ENCODE measurements around the gene TRIM15. TPM values are rescaled to one million over a fixed set of nuclear protein-coding genes. Genes with fewer than 3 reads are reported as not detected.

The TRIM15 gene
- total and polyA plus RNA-seq, 10 donors, result 0.13 to 0.29 TPM; not detected in 8

DNA sequence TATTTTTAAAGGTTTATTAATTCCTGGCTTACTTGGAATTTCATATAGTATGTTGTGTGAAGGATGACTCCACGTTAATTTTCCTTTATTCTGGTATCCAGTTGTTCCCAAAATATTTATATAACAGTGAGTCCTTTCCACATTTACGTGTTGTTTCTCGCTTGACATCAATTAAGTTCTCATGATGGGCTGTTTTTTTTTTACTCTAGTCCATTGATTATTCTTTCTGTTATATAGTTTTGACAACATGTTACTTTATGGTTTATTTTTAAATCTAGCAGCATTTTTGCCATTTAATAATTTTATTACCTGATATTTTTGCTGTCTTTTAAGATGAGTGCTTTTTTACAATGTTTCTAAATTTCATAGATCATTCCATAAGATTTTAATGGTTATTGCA is 20.7 kb upstream of the TRIM15 start:
- intact Hi-C loops (cut with DNase I; ENCODE audit: low total_unique reads), result no loop called here

DNA sequence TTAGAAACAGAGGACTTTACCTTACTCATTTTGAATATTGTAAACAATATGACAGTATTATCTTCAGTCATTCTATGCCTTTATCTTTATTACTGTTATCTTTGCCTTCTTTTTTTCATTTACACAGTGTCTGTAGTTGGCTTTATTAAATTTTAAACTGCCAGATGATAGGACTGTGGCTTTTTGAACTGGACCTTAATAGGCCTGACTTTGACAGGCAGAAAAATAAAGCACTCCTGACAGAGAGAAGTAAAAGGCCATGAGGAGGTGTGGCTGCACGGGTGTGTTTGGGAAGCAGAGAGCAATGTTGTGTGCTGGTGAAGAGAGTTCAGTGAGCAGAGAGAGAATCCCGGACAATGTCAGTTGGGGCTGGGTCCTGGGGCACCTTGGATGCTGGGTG is 19.6 kb upstream of the TRIM15 start:
- no peak overlapping the region for H3K27ac ChIP-seq
- H3K36me3 ChIP-seq, result no peaks in the 10 kb centered on the region
- no peak for TF ChIP-seq POLR2A (IDR thresholded peaks at IDR 0.05)
- no peak for TF ChIP-seq POLR2AphosphoS5 (IDR thresholded peaks at IDR 0.05)
- TF ChIP-seq, protein P1, sequence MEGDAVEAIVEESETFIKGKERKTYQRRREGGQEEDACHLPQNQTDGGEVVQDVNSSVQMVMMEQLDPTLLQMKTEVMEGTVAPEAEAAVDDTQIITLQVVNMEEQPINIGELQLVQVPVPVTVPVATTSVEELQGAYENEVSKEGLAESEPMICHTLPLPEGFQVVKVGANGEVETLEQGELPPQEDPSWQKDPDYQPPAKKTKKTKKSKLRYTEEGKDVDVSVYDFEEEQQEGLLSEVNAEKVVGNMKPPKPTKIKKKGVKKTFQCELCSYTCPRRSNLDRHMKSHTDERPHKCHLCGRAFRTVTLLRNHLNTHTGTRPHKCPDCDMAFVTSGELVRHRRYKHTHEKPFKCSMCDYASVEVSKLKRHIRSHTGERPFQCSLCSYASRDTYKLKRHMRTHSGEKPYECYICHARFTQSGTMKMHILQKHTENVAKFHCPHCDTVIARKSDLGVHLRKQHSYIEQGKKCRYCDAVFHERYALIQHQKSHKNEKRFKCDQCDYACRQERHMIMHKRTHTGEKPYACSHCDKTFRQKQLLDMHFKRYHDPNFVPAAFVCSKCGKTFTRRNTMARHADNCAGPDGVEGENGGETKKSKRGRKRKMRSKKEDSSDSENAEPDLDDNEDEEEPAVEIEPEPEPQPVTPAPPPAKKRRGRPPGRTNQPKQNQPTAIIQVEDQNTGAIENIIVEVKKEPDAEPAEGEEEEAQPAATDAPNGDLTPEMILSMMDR (IDR thresholded peaks at IDR 0.05 in 8 of 11, conservative IDR thresholded peaks at IDR 0.05 in 3 of 11), result no peak
- WGBS, 5 donors, result 73 to 81% (median 79%) methylated on average over 2 of the region's 2 CpGs
- no peaks in the 10 kb centered on the region for H3K4me1 ChIP-seq
- peaks cover 0 to 58% (median 4%) of the 10 kb centered on the region in 7 donors for H3K27me3 ChIP-seq (replicated peaks in 1 of 7)
- no peak overlapping the region for H3K4me3 ChIP-seq
- no peak for DNase-seq
- intact Hi-C loops (cut with DNase I; ENCODE audit: low total_unique reads), result no loop called here
- H3K9me3 ChIP-seq, result no peaks in the 10 kb centered on the region

More for the DNA sequence above, 20.7 kb upstream of the TRIM15 start:
- no peak for DNase-seq
- Histone ChIP-seq H3K4me3 (no peak overlapping the region), H3K9me3 (no peaks in the 10 kb centered on the region), H3K27ac (no peak overlapping the region), H3K27me3 (replicated peaks in 1 of 7) (peaks cover 0 to 60% (median 6%) of the 10 kb centered on the region in 7 donors), H3K4me1 (no peaks in the 10 kb centered on the region), H3K36me3 (no peaks in the 10 kb centered on the region)
- no peak for TF ChIP-seq POLR2A (IDR thresholded peaks at IDR 0.05)
- TF ChIP-seq, protein P1 (IDR thresholded peaks at IDR 0.05 in 8 of 11, conservative IDR thresholded peaks at IDR 0.05 in 3 of 11), result no peak
- TF ChIP-seq POLR2AphosphoS5 (IDR thresholded peaks at IDR 0.05), result no peak
- WGBS, 5 donors, result 80 to 89% (median 85%) methylated on average over 3 of the region's 3 CpGs

GRCh38 chr6:30144811-30145210 is 18.5 kb upstream of the TRIM15 start:
- H3K4me3 ChIP-seq, result no peak overlapping the region
- H3K27me3 ChIP-seq (replicated peaks in 1 of 7), result peaks cover 0 to 52% (median 4%) of the 10 kb centered on the region in 7 donors
- H3K9me3 ChIP-seq, result no peaks in the 10 kb centered on the region
- no peak for TF ChIP-seq POLR2A (IDR thresholded peaks at IDR 0.05)
- TF ChIP-seq, protein P1 (IDR thresholded peaks at IDR 0.05 in 8 of 11, conservative IDR thresholded peaks at IDR 0.05 in 3 of 11), result no peak
- no peak for TF ChIP-seq POLR2AphosphoS5 (IDR thresholded peaks at IDR 0.05)
- WGBS, 5 donors, result 59 to 74% (median 66%) methylated on average over 6 of the region's 6 CpGs
- DNase-seq, result no peak
- intact Hi-C loops (cut with DNase I; ENCODE audit: low total_unique reads), result no loop called here
- H3K27ac ChIP-seq, result no peak overlapping the region
- H3K36me3 ChIP-seq, result no peaks in the 10 kb centered on the region
- H3K4me1 ChIP-seq, result no peaks in the 10 kb centered on the region

DNA sequence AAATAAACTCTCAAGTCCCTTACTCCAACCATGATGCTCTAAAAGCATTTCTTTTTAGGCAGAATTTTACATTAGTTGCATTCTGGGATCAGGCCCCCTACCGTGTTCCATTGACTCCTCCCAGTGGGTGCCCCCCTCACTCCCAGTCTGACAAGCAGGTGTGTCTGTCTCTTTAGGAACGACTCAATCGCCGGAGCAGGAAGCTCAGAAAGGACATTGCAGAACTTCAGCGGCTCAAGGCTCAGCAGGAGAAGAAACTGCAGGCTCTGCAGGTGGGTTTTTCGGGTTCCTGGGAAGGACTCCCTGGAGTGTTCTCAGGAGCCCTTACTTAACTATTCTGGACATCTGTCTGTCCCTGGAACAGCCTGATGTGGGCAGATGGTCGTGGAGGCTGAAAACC is 17.5 kb upstream of the TRIM15 start:
- WGBS, 5 donors, result 67 to 76% (median 69%) methylated on average over 7 of the region's 7 CpGs
- intact Hi-C loops (cut with DNase I; ENCODE audit: low total_unique reads), result no loop called here
- Histone ChIP-seq H3K27ac (no peak overlapping the region), H3K36me3 (no peaks in the 10 kb centered on the region), H3K4me3 (no peak overlapping the region), H3K4me1 (no peaks in the 10 kb centered on the region), H3K9me3 (no peaks in the 10 kb centered on the region), H3K27me3 (replicated peaks in 1 of 7) (peaks cover 0 to 50% (median 4%) of the 10 kb centered on the region in 7 donors)
- TF ChIP-seq, protein P1 (IDR thresholded peaks at IDR 0.05 in 8 of 11, conservative IDR thresholded peaks at IDR 0.05 in 3 of 11), result no peak
- TF ChIP-seq POLR2AphosphoS5 (IDR thresholded peaks at IDR 0.05) (no peak), POLR2A (IDR thresholded peaks at IDR 0.05) (no peak)
- no peak for DNase-seq
